Endodermal cell (in vitro differentiated cells): ENCODE measurements around the gene SLC51A. TPM values are rescaled to one million over a fixed set of nuclear protein-coding genes. Genes with fewer than 3 reads are reported as not detected.
"Not testable (repeated sequence)": the region's sequence is repeated elsewhere in the genome, so short reads cannot be mapped to it uniquely, and the experiment has no call there.

Experiments
- DNase-seq: peaks from one replicate; pipeline ENCODE4 v3.0.0-alpha.2; 2017
- H3K27ac ChIP-seq: 2 replicates; pipeline ENCODE4 v1.5.1; 2013; ENCODE audit warnings: mild to moderate bottlenecking, low read depth, low read length, moderate library complexity
- H3K27me3 ChIP-seq: 2 replicates; pipeline ENCODE4 v1.6.1; 2013; ENCODE audit warnings: mild to moderate bottlenecking, low read length, moderate library complexity; ENCODE audit not compliant: insufficient read depth, control insufficient read depth, poor library complexity, severe bottlenecking
- H3K36me3 ChIP-seq: 2 replicates; pipeline ENCODE4 v1.7.0; 2013; ENCODE audit warnings: mild to moderate bottlenecking, low read length, moderate library complexity; ENCODE audit not compliant: control insufficient read depth, insufficient read depth
- H3K4me1 ChIP-seq: one replicate; pipeline ENCODE4 v1.7.0; 2013; ENCODE audit warnings: low read length; ENCODE audit not compliant: control insufficient read depth, insufficient read depth
- H3K4me3 ChIP-seq: 2 replicates; pipeline ENCODE4 v1.5.1; 2013; ENCODE audit warnings: mild to moderate bottlenecking, low read length, moderate library complexity
- H3K9ac ChIP-seq: 2 replicates; pipeline ENCODE4 v1.6.1; 2013; ENCODE audit warnings: mild to moderate bottlenecking, low read length, moderate library complexity; ENCODE audit not compliant: poor library complexity, severe bottlenecking; ENCODE audit errors: extremely low read depth
- H3K9me3 ChIP-seq: 2 replicates; pipeline ENCODE4 v1.6.1; 2013; ENCODE audit warnings: mild to moderate bottlenecking, low read length, moderate library complexity; ENCODE audit not compliant: control insufficient read depth
- H3K27ac Mint-ChIP-seq: 2 replicates; pipeline ENCODE4 v1.8.0; 2020; ENCODE audit warnings: mixed read lengths
- H3K27me3 Mint-ChIP-seq: 2 replicates; pipeline ENCODE4 v1.8.0; 2021; ENCODE audit warnings: mild to moderate bottlenecking, mixed read lengths; ENCODE audit not compliant: insufficient read depth
- H3K36me3 Mint-ChIP-seq: 2 replicates; pipeline ENCODE4 v1.8.0; 2020; ENCODE audit warnings: low read depth, mixed read lengths
- H3K4me1 Mint-ChIP-seq: 2 replicates; pipeline ENCODE4 v1.8.0; 2020; ENCODE audit warnings: mixed read lengths
- H3K4me3 Mint-ChIP-seq: 2 replicates; pipeline ENCODE4 v1.8.0; 2020; ENCODE audit warnings: mild to moderate bottlenecking, moderate library complexity, mixed read lengths
- H3K9me3 Mint-ChIP-seq: 2 replicates; pipeline ENCODE4 v1.8.0; 2020; ENCODE audit warnings: mild to moderate bottlenecking, mixed read lengths
- WGBS, 2 experiments: methylation state at CpG; one replicate each; pipeline versions ENCODE4 v1.1.5 to v1.1.7; 2013; ENCODE audit warnings: missing lambda C conversion rate in 2 of 2, mixed read lengths in 1 of 2; ENCODE audit not compliant: insufficient coverage in 1 of 2, insufficient read length in 1 of 2; 5-methylcytosine and 5-hydroxymethylcytosine counted together
- total RNA-seq, 2 donors: library from RNA; stranded (reverse); fragmentation: NEBNext Ultra II Directional in 1 of 2; extraction: Animal tissue kit (Norgen Biotek cat#: 25700) in 1 of 2; gene quantifications; 2 replicates in 1 of 2; 3 replicates in 1 of 2; pipeline ENCODE4 v1.2.1, GENCODE V29; 2021
- TF ChIP-seq, protein P1 (sequence below): fragments of 200-600 bp; sonication (generic); conservative IDR thresholded peaks from 2 replicates; pipeline ENCODE4 v1.5.0; 2021; ENCODE audit warnings: antibody characterized with exemption, mild to moderate bottlenecking

The SLC51A gene
- total RNA-seq, 2 donors from 2014 or later = 1.9 to 2.0 TPM

DNA sequence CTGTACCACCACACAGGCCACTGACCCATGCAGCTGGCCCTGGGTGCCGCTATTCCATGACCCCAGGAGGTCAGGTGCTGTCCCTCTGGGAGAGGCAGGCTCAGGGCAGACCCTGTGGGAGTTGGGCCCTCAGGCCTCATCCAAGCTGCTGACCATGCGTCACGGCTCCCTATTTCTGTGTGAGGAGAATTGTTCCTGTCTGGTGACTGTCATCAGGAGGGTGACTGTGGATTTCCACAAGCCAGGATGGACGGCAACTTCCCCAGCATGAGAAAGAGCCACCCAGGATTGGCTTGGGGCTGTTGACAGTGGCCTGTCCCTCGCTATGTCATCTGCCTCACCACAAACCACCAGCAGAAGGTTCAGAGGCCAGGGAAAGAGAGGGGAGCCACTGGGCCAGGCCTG lies 46.5 kb upstream of the SLC51A start:
- no peak overlapping the region for H3K4me3 ChIP-seq
- no peaks in the 10 kb centered on the region for H3K36me3 Mint-ChIP-seq
- DNase-seq = no peak
- no peak overlapping the region for H3K4me3 Mint-ChIP-seq
- H3K4me1 Mint-ChIP-seq = no peaks in the 10 kb centered on the region
- H3K27ac Mint-ChIP-seq = no peak overlapping the region
- 91 to 100% methylated on average over 4 to 5 of the region's 5 CpGs for WGBS, 2 experiments
- no peaks in the 10 kb centered on the region for H3K36me3 ChIP-seq
- no peak overlapping the region for H3K9ac ChIP-seq
- H3K4me1 ChIP-seq = no peaks in the 10 kb centered on the region
- H3K27me3 ChIP-seq = no peaks in the 10 kb centered on the region
- H3K27me3 Mint-ChIP-seq = no peaks in the 10 kb centered on the region
- no peak overlapping the region for H3K27ac ChIP-seq
- no peaks in the 10 kb centered on the region for H3K9me3 Mint-ChIP-seq
- TF ChIP-seq, protein P1, sequence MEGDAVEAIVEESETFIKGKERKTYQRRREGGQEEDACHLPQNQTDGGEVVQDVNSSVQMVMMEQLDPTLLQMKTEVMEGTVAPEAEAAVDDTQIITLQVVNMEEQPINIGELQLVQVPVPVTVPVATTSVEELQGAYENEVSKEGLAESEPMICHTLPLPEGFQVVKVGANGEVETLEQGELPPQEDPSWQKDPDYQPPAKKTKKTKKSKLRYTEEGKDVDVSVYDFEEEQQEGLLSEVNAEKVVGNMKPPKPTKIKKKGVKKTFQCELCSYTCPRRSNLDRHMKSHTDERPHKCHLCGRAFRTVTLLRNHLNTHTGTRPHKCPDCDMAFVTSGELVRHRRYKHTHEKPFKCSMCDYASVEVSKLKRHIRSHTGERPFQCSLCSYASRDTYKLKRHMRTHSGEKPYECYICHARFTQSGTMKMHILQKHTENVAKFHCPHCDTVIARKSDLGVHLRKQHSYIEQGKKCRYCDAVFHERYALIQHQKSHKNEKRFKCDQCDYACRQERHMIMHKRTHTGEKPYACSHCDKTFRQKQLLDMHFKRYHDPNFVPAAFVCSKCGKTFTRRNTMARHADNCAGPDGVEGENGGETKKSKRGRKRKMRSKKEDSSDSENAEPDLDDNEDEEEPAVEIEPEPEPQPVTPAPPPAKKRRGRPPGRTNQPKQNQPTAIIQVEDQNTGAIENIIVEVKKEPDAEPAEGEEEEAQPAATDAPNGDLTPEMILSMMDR = no peak
- H3K9me3 ChIP-seq = no peaks in the 10 kb centered on the region

DNA sequence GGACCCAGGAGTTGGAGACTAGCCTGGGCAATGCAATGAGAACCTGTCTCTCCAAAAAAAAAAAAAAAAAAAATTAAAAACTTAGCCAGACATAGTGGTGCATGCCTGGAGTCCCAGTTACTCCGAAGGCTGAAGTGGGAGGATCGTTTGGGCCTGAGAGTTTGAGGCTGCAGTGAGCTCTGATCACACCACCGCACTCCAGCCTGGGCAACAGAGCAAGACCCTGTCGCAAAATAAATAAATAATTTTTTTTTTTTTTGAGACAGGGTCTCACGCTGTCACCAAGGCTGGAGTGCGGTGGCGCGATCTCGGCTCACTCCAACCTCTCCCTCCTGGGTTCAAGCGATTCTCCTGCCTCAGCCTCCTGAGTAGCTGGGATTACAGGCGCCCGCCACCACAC lies 46.0 kb upstream of the SLC51A start:
- not testable (repeated sequence) for H3K4me1 Mint-ChIP-seq, H3K4me3 ChIP-seq, H3K9me3 ChIP-seq, DNase-seq, H3K9me3 Mint-ChIP-seq, H3K27ac Mint-ChIP-seq, H3K27ac ChIP-seq, H3K4me3 Mint-ChIP-seq, H3K27me3 ChIP-seq, H3K36me3 Mint-ChIP-seq, H3K36me3 ChIP-seq, H3K9ac ChIP-seq, H3K27me3 Mint-ChIP-seq, H3K4me1 ChIP-seq
- 88 to 94% methylated on average over 5 to 12 of the region's 12 CpGs for WGBS, 2 experiments

DNA sequence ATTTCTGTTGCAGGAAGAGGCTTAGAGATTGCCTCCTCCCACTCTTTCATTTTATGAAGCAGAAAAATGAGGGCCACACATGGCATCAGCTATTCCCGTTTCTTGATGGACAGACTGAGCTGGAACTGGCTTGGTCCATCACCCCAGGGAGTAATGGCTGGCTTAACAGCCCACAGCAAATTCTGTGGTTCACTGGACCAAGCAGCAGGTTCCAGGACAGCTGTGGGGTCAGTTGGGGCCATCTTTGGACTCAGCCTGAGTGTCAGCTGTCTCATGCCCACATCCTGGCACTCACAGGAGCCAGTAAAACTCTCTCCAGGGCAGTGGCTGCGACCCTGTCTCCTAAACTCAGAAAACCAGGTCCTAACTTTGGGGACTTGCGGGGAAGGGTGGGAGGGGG lies 41.7 kb upstream of the SLC51A start:
- Mint-ChIP-seq H3K4me1 (peaks cover 5% of the 10 kb centered on the region), H3K9me3 (no peaks in the 10 kb centered on the region), H3K4me3 (no peak overlapping the region), H3K36me3 (no peaks in the 10 kb centered on the region), H3K27ac (no peak overlapping the region), H3K27me3 (no peaks in the 10 kb centered on the region)
- no peak overlapping the region for H3K27ac ChIP-seq
- no peak overlapping the region for H3K9ac ChIP-seq
- TF ChIP-seq, protein P1 = no peak
- WGBS, 2 experiments = 92 to 96% methylated on average over 3 of the region's 3 CpGs
- no peaks in the 10 kb centered on the region for H3K9me3 ChIP-seq
- peaks cover 4% of the 10 kb centered on the region for H3K4me1 ChIP-seq
- H3K36me3 ChIP-seq = no peaks in the 10 kb centered on the region
- no peak overlapping the region for H3K4me3 ChIP-seq
- DNase-seq = no peak
- no peaks in the 10 kb centered on the region for H3K27me3 ChIP-seq

DNA sequence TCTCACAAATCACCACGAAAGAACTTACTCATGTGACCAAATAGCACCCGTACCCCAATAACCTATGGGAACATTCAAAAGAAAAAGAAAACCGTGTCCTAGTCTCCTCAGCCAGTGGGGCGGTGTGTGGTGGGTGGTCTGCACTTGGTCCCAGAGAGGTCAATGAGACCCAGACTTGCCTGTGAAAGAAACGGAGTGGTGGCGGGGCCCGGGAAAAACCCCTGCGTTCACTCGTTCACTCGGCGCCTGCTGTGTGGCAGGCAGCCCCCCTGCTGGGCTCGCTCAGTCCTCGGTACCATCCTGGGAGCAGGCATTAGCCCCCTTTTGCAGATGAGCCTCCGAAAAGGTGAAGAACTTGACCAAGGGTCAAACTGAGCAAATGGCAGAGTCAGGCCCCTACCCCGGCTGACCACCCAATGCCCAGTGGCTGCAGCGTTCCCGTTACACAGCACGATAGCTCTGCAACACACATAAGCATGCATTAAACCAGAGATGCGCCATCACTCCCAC lies 41.2 kb upstream of the SLC51A start:
- 83 to 88% methylated on average over 14 to 19 of the region's 19 CpGs for WGBS, 2 experiments

More for the DNA sequence above, 41.2 kb upstream of the SLC51A start:
- TF ChIP-seq, protein P1 = no peak
- H3K27me3 ChIP-seq = no peaks in the 10 kb centered on the region
- Mint-ChIP-seq H3K36me3 (no peaks in the 10 kb centered on the region), H3K4me3 (no peak overlapping the region), H3K27me3 (no peaks in the 10 kb centered on the region), H3K27ac (no peak overlapping the region), H3K9me3 (no peaks in the 10 kb centered on the region), H3K4me1 (peaks cover 6% of the 10 kb centered on the region)
- H3K27ac ChIP-seq = no peak overlapping the region
- H3K36me3 ChIP-seq = no peaks in the 10 kb centered on the region
- no peak for DNase-seq
- no peak overlapping the region for H3K9ac ChIP-seq
- H3K4me1 ChIP-seq = peaks cover 4% of the 10 kb centered on the region
- H3K9me3 ChIP-seq = no peaks in the 10 kb centered on the region
- no peak overlapping the region for H3K4me3 ChIP-seq
